Lower leg skin (tissue), 3 donors: ENCODE results near the gene COL19A1.

Experiments
- POLR2A ChIP-seq, 2 donors: fragments of 450-650 bp; IDR thresholded peaks; one replicate each; pipeline ENCODE4 v1.6.1; 2016 to 2017; ENCODE audit warnings: antibody characterized with exemption in 2 of 2, mild to moderate bottlenecking in 1 of 2, moderate library complexity in 1 of 2
- TF ChIP-seq, protein P1 (sequence below), 3 donors: fragments of 450-650 bp; IDR thresholded peaks; one replicate each; pipeline ENCODE4 v1.5.1; 2016; ENCODE audit warnings: antibody characterized with exemption in 3 of 3, mild to moderate bottlenecking in 3 of 3, moderate library complexity in 2 of 3

DNA sequence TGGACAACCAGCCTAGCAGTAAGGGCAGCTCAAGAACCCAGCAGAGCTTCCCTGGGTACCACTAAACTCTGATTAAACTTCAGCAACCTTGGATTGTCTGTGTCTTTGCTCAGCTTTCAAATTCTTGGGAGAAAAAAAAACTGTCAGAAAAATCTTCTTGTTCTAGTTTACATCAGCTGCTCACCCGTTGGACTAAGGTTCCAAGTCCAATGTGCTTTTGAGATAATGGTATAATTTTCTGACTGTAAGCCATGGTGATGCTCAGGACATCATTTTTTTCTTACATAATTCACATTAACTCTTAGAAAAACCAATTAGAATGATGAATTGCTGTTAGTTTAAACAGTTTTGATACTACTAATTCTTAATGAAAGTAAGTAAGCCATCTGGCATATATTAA lies 290.7 kb downstream of the COL19A1 start:
- TF ChIP-seq, protein P1, sequence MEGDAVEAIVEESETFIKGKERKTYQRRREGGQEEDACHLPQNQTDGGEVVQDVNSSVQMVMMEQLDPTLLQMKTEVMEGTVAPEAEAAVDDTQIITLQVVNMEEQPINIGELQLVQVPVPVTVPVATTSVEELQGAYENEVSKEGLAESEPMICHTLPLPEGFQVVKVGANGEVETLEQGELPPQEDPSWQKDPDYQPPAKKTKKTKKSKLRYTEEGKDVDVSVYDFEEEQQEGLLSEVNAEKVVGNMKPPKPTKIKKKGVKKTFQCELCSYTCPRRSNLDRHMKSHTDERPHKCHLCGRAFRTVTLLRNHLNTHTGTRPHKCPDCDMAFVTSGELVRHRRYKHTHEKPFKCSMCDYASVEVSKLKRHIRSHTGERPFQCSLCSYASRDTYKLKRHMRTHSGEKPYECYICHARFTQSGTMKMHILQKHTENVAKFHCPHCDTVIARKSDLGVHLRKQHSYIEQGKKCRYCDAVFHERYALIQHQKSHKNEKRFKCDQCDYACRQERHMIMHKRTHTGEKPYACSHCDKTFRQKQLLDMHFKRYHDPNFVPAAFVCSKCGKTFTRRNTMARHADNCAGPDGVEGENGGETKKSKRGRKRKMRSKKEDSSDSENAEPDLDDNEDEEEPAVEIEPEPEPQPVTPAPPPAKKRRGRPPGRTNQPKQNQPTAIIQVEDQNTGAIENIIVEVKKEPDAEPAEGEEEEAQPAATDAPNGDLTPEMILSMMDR (IDR thresholded peaks at IDR 0.05) = no peak
- TF ChIP-seq POLR2A (IDR thresholded peaks at IDR 0.05) = no peak
